Prostate gland (tissue), 2 donors: ENCODE results near the gene CPSF4L.

ENCODE experiments used
- CTCF ChIP-seq, 4 experiments: fragments of 200-600 bp in 2 of 4; fragments of 450-650 bp in 2 of 4; sonication (generic) in 2 of 4; IDR thresholded peaks; 1 replicate in 3 of 4; 2 replicates in 1 of 4; pipeline ENCODE4 v1.5.1; 2016 to 2019; ENCODE audit warnings: antibody characterized with exemption in 4 of 4, mild to moderate bottlenecking in 2 of 4, moderate library complexity in 2 of 4
- POLR2A ChIP-seq: fragments of 450-650 bp; IDR thresholded peaks from one replicate; pipeline ENCODE4 v1.6.1; 2016; ENCODE audit warnings: antibody characterized with exemption, mild to moderate bottlenecking

DNA sequence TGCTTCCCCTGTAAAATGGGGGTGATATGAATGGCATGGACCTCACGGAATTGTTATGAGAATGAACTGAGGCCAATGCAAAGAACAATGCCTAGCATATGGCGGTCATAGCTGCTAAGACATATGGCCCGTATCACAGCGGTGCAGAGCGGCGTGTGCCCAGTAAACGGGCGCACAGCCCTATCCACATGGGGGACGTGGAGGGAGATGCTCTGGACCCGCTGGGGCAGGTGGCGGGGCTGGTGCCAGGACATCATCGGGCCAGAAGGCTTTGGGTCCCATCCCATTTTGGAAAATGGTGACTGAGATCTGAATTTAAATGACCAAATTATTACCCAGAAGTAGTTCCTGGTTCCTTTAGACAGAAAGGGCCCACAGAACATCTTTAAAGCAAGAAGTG lies 18.5 kb upstream of the CPSF4L start:
- TF ChIP-seq POLR2A (no peak), CTCF (IDR thresholded peaks at IDR 0.05) (no peak)
